Measurements from ENCODE around the gene C19orf12. TPM values are rescaled to one million over a fixed set of nuclear protein-coding genes. Genes with fewer than 3 reads are reported as not detected.

C19orf12 gene
- 18.0 and 20.2 TPM in 2 replicates for total RNA-seq

GRCh38 chr19:29714953-29715700, at the start of gene C19orf12:
Gene C19orf12 (minus strand): TSS chr19:29715261. CDS start chr19:29708413, 6,848 bp downstream.

GRCh38 chr19:29665215-29665825, 49.7 kb downstream of the C19orf12 start, which contains the start of gene PLEKHF1:
Gene PLEKHF1 (plus strand): TSS chr19:29665461. CDS start chr19:29673840, 8,379 bp downstream.

Other genes starting within 250 kb of the C19orf12 start
- not detected in 2 replicates for gene VSTM2B, start 189.3 kb downstream of the C19orf12 start, total RNA-seq
- gene POP4, start 109.0 kb downstream of the C19orf12 start, total RNA-seq = 86.8 and 88.3 TPM in 2 replicates
- gene PLEKHF1, start 49.8 kb downstream of the C19orf12 start, total RNA-seq = 6.6 and 12.3 TPM in 2 replicates
- 7.0 and 8.5 TPM in 2 replicates for gene CCNE1, start 96.7 kb upstream of the C19orf12 start, total RNA-seq
- gene URI1, start 227.0 kb upstream of the C19orf12 start, total RNA-seq = 56.3 and 70.3 TPM in 2 replicates

Measured in thoracic aorta endothelial cell (primary cell).